GM21381 (cell line): ENCODE results near the gene CHRNA4.
"Not testable (repeated sequence)": the region's sequence is repeated elsewhere in the genome, so short reads cannot be mapped to it uniquely, and the experiment has no call there.

Experiments used
- ATAC-seq: cut with Tn5 transposase; IDR thresholded peaks from one replicate; pipeline ENCODE4 v1.9.1; 2021; ENCODE audit warnings: mild to moderate bottlenecking, moderate library complexity; ENCODE audit not compliant: unreplicated experiment

CHRNA4 gene

DNA sequence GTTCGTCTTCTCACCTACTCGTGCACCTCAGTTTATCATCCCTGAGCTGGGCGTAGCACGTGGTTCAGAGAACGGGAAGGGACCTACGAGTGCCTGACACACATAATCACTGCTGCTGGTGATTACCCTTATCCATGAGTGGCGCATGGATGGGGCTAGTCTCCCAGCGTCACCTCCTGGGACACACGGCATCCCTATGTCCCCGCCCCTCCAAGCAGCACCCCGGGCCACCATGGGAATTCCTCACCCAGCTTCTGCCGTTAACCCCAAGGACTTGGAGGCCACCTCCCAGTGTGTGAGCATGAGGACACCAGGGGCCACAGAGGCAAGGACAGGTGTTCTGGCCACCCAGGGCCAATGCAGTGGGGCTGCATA is 9.8 kb downstream of the CHRNA4 start:
- ATAC-seq = no peak

DNA sequence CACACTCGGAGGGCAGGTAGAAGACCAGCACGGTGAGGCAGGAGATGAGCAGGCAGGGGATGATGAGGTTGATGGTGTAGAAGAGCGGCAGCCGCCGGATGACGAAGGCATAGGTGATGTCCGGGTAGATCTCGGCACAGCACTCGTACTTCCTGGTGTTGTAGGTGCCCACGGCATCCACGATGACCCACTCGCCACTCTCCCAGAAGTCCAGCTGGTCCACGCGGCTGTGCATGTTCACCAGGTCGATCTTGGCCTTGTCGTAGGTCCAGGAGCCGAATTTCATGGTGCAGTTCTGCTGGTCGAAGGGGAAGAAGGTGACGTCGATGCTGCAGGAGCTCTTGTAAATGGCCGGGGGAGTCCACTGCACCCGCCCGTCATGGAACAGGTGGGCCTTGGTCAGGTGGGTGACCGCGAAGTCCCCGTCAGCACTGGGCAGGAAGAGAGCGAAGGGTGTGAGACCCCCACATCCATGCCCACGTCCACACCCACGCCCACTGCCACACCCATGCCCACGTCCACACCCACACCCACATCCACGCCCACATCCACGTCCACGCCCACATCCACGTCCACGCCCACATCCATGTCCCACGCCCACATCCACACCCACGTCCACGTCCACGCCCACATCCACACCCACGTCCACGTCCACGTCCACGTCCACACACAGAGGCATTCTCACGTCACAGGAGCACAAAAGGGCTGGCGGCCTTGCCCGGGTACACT is 10.4 kb downstream of the CHRNA4 start:
- no peak for ATAC-seq

DNA sequence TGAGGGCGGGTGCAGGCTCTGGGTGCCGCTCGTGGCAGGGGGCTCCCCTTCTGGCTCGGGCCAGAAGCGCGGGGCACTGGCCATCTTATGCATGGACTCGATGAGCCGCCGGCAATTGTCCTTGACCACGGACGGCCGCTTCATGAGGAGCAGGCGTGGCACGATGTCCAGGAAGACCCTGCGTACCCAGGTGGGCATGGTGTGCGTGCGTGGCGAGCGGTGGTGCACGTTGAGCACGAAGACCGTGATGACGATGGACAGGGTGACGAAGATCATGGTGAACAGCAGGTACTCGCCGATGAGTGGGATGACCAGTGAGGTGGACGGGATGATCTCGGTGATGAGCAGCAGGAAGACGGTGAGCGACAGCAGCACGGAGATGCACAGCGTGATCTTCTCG is 11.0 kb downstream of the CHRNA4 start:
- ATAC-seq = no peak

DNA sequence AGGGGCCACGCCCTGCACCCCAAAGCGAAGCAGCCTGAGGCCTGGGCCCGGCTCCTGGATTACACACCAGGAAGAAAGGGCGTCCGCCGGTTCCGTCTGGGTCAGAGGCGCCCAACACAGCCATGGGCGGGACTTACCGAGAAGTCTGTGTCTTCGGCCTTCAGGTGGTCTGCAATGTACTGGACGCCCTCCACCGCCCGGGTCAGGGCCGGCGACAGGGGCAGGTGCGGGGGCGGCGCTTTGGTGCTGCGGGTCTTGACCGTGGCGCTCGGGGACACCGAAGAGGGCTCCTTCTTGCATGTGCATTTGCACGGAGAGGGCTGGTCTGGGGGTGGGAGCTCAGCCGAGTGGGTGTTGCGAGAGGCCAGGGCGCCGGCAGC is 11.6 kb downstream of the CHRNA4 start:
- ATAC-seq = no peak

DNA sequence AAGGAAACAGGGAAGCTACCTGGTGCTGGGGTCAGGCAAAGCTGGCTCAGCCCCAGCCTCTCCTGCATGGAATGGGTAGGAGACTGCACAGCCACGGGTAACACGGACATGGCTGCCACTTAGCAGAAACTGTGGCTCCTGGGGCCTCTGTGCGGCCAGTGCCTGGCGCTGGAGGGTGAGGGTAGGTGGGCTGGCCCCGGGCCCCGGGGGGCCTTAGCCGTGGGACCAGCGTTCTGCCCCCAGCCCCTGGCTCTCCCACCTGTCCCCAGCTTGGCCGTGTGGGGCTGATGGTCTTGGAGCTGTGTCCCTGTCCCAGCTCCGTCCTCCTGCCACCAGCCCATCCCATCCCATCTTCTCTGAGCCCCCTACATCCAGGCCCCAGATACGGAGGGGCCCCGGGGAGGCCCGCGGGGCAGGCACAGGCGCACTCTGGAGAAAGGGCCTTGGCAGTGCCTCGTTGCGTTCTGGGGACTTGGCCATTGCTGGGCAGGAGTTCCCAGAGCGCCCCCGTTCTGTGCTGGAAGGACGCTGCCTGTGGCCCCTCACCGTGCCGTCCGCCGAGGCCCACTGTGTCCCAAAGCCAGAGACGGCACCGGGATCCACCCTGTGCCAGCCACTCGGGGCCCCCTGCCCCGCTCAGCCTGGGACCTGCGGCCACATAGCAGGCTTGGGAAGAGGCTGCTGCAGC is 12.2 kb downstream of the CHRNA4 start:
- ATAC-seq = no peak

DNA sequence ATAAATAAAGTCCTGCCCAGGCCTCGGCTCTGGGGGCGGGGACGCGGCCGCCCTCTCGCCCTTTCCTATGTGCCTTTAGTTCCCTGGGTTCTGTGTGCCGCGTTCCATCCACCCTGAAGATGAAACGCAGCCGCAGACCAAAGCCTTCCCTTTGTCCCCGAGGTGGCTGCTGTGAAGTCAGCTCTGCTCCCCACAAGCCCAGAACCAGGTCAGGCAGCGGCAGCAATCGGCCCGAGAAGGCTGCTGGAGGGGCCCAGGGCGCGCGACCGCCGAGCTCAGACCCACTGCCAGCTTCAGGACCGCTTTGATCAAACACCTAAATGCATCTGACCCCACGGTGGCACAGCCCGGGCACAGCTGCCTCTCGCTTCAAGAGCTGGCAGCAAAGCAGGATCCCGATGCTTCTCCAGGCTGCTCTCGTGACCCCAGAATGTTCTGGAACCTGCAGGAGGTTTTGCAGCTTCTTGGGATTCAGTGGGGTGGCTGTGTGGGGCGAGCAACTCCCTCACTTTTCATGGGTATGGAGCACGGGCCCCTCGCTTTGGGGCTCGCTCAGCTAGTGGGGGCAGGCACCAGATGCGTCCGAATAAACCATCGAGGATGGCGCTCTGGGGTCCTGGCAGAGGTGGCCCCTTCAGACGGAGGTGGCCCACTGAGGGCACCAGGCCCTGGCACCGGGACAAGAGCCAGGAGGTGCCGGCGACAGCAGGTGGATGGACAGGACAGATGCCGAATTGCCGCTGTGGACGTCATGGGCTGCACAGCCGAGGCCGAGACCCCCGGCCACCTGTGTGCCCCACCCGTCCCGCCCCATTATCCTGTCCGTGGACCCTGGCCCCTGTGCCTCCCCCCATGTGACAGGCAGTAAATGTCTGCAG is 13.0 kb downstream of the CHRNA4 start:
- ATAC-seq = no peak

DNA sequence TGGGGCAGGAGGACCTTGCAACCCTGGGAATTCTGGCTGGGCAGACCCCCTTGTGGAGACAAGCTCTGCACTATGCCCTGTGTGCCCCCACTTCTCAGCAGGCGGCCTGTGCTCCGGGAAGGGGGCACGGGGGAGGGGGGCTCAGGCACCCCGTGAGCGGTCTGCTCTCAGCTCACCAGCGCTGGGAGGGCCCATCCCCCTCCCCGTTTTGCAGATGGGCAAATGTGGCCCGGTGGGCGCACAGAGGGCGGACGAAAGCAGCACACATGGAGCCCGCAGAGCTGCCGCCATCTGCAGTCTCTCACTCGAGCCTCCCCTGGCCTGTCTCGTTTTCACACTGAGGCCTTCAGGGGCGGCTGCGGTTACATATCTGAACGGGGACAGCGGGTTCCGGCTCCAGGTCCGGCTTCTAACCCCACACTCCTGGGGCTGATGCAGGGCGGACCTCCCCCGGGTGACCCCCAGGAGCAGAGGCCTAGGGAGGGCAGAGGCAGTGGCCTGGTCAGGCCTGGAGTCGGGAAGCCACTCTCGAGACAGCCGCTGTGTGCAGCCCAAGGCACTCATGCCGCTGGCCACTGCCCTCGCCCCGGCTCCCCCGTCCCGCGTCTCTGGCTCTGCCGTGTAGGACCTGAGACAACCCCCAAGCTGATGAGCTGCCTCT is 13.9 kb downstream of the CHRNA4 start:
- no peak for ATAC-seq

DNA sequence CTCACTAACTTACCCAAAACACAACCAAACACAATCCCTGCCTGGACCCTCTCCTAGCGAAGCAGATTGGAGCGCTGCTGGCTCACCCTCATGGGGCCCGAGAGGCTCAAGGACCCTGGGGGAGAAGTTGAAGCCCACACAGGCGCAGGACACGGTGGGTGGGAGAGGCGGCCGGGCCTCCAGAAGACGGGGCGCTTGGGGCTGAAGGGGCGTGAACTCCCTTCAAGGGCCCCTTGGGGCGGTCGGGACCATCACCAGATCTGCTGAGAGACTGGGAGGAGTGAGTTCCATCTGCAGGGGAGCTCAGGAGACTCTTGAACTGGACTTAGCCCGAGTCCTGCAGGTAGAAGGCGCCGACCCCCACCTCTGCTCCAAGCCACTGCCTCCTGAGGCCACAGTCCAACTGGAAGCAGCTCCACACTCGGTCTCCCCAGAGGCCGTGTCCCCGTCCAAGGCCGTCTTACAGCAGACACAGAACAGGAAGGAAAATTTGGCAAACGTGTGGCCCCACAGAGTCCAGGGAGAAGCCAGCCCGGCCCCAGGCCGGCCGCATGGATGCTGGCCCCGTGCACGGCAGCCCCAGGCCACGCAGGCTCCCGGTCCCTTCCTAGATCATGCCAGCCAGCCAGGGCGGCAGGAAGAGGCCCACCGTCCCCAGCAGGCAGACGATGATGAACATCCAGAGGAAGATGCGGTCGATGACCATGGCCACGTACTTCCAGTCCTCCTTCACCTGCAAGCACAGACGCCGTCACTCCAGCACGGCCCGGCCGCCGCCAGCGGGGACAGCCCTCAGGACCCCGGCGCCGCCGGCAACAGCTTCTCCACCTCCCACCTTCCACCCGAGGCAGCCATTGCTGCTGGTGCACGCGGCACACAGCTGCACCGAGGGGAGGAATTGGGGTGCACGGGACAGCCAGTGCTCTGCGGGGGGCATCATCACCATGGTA is 14.7 kb downstream of the CHRNA4 start:
- no peak for ATAC-seq

DNA sequence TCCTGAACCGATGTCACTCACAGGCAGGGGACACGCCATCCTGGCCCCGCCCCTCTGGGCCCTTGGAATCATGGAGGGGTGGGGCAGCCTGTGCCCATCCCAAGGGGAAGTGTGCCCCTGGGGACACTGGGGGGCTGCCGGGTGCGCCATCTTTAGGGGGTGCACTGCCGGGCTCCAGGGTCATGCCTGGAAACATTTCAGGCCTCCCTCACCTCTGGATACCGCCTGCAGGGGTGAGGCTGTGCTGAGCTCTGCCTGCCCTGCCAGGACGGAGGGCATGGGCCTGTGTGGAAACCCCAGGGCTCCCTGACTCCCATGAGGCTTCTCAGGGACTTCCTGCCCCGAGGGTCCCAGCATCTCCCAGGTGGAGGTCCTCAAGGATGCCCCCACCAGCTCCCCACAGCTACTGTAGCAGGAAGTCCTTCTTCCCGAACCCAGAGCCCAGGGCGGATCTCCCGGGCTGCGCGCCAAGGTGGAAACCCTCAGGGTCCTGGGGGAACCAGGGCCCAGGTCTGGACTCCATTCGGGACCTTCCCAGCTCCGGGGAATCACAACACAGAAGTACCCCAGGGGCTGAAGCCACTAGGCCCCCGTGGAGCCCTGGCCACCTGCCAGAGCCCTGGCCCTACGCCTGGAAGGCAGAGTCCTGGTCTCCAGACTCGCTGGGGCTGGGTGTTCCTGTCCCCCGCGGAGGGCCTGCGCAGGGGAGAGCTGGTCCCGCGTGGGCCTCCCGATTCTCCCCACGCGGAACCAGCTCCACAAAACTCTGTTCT is 15.6 kb downstream of the CHRNA4 start:
- ATAC-seq = no peak

DNA sequence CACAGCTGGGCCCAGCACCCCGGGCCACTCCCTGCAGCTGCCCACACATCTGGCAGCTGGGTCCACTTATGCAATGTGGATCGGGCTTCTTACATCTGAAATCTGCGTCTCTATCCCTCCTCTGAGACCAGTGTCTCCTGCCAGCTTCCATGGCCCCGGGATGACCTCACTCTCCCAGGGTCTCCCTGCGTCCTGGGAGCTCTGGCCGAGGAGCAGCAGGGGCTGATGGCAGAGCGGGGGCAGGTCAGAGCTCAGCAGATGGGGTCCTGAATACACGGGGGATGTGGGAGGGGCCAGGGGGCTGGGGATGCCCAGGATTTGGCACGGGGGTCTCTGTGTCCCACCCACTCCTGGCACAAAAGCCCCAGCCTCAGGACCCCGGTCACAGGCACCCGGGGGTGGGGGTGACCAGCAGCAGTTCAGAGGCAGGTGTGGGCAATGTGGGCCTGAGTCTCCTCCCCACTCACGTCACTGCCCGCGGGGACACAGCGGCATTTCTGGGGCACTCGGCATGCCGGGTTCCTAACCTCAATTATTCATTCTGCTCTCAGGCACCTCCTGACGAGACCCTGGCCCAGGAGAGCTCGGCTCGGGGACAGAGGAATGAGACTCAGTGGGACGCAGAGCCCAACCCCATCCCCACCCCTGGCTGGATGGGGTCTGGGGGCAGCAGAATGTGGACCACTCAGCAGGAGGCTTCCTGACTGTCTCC is 16.4 kb downstream of the CHRNA4 start:
- ATAC-seq = no peak

DNA sequence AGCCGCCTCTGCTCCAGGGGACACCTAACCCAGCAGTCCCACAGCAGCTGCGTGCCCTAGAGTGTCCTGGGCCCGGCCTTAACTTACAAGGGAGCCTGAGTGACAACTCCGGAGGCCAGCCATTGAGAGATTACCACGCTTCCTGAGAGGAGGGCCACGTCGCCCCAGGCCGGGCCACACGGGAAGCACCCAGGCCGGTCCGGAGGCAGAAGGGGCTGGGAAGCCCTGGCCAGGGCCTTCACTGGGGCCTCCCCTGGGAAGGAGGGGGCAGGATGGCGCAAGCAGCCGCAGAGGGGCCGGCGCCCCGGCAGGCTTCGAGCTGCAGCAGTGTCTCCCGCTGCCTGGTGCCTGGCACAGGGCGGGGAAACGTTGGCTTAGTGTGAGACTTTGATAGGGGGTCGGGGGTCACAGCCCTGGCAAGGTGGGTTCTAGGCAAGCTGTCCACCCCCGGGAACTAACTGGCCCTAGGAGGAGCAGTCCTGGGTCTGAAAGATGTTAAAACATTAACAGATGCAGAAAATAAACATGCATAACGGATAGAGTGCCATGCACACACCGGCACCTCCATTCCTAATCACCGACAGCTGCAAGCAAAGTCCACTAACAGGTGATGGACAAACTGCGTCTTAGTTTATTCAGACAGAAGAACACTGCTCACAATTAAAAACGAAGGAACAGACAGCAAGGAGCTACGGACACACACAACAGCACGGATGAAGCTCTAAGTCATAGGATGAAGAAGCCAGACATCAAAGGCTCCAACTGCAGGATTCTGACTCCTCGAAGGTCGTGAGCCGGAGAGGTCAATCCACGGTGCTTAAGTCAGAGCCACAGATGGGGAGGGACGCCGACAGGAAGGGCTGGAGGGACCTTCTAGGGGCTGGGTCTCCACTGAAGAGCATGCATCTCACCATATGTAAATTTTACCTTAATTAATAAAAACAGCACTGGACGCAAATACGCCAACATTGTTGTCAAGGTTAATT is 17.4 kb downstream of the CHRNA4 start:
- ATAC-seq = no peak

DNA sequence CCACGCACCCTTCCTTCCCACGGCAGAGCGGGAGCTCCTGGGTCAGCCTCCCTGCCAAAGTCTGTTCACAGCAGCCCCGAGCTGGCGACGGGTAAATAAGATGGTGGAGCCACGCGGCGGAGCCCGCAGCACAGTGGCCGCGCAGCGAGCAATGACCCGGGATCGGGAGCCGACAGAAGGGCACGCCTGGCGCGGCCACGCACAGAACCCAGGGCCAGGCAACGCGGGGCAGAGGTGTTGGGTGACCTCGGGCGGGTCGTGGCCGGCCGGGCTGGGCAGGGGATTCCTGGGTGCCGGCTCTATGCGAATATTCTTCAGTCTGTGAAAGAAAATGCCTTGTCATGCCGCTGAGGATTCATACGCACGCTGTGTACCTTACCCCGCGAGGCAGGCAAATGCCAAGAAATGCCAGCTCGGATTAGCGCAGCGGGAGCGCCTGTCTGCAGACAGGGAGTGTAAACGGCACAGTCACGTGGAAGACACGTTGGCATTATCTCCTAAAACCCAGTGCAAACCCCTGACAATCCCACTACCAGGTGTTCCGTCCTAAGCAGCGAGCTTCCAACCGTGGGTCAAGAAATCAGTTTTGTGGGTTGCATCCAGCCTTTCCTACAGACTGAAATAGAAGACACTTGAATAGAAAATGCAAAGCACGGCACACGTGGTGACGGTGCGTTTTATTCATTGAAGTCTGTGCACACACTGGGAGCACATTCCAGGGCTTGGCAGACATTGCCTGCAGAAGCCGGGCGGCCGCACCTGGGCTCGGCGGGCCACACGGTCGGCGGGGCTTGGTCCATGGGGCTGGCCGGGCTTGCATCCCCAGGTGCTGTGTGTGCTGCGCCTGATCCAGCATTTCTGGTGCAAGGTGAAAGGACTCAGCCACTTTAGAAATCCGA is 18.3 kb downstream of the CHRNA4 start:
- ATAC-seq = no peak

DNA sequence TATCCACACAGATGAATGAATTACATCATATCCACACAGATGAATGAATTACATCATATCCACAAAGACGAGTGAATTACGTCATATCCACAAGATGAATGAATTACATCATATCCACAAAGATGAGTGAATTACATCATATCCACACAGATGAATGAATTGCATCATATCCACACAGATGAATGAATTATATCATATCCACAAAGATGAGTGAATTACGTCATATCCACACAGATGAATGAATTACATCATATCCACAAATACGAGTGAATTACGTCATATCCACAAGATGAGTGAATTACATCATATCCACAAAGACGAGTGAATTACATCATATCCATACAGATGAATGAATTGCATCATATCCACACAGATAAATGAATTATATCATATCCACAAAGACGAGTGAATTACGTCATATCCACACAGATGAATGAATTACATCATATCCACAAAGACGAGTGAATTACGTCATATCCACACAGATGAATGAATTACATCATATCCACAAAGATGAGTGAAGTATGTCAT is 20.9 kb downstream of the CHRNA4 start:
- ATAC-seq = not testable (repeated sequence)

DNA sequence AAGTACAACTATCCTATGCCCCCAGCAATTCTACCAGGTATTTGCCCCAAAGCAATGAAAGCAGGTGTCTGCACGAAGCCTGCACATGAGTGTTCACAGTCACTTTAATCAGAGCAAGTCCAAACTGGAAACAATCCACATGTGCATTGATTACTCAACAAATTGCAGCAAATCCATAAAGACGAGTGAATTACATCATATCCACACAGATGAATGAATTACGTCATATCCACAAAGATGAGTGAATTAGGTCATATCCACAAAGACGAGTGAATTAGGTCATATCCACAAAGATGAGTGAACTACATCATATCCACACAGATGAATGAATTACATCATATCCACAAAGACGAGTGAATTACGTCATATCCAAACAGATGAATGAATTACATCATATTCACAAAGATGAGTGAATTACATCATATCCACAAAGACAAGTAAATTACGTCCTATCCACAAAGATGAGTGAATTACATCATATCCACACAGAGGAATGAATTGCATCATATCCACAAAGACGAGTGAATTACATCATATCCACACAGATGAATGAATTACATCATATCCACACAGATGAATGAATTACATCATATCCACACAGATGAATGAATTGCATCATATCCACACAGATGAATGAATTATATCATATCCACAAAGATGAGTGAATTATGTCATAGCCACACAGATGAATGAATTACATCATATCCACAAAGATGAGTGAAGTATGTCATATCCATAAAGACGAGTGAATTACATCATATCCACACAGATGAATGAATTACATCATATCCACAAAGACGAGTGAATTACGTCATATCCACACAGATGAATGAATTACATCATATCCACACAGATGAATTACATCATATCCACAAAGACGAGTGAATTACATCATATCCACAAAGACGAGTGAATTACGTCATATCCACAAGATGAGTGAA is 21.7 kb downstream of the CHRNA4 start:
- ATAC-seq = not testable (repeated sequence)

DNA sequence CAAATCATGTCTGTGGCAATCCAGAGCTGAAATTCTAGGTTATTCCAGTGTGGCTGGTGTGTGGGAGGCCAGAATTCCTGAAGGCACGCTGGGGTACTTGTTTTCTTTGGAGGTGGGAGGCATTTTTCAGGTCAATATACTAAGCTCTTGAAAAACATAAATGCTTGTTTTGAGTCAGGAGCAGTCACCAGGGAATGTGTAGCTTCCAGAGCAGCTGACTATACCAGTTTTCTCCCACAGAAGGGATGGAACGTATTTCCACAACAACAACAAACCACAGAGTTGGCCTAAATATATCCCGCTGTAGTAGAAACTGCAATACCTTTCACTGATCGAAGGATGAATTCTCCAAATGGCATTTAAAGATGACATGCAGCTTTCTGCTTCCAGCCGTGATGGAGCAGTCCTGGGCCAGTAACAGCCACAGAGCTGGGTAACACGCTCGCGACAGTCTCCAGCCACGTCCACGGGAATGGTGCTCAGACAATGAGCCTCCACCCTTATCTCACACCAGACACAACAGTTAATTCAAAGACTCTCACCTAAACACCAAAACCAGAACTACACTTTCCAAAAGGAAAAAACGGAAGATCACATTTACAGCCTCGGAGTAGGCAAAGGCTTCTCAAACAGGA is 23.2 kb downstream of the CHRNA4 start:
- ATAC-seq = no peak
